ENCODE data around the gene ACTG2.
"Not testable (repeated sequence)": the region's sequence is repeated elsewhere in the genome, so short reads cannot be mapped to it uniquely, and the experiment has no call there.

ACTG2 gene

GRCh38 chr2:73892631-73893329 is at the start of gene ACTG2:
TSS of gene ACTG2 (plus strand) at chr2:73893008. CDS start at chr2:73901312, 8,304 bp downstream.
- no peak for DNase-seq (ENCODE audit: low read depth in 1 of 2, low spot score in 1 of 2)

DNA sequence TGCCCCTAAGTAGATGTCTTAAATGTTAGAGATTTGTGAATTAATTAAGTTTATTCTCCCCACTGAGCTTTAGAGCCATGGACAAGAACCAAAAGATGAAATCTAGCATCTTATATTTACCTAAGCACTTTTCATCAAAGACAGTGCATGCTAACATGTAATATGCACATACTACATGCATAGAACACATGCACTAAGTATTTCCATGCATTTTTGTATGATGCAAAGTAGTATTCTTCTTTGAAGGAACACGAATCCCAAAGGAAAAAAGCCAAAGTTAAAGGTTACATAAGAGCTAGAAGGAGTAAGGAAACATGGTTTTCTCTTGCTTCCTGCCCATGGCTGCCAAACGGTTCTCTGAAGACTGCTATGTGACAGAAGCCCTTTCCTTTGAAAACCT is 48.7 kb upstream of the ACTG2 start:
- DNase-seq (ENCODE audit: low read depth in 1 of 2, low spot score in 1 of 2) = no peak

GRCh38 chr2:73850009-73850408 is 42.8 kb upstream of the ACTG2 start:
- DNase-seq (ENCODE audit: low read depth in 1 of 2, low spot score in 1 of 2) = no peak

GRCh38 chr2:73851274-73851673 is 41.5 kb upstream of the ACTG2 start:
- no peak for DNase-seq (ENCODE audit: low read depth in 1 of 2, low spot score in 1 of 2)

GRCh38 chr2:73852020-73852419 is 40.8 kb upstream of the ACTG2 start:
- no peak for DNase-seq (ENCODE audit: low read depth in 1 of 2, low spot score in 1 of 2)

DNA sequence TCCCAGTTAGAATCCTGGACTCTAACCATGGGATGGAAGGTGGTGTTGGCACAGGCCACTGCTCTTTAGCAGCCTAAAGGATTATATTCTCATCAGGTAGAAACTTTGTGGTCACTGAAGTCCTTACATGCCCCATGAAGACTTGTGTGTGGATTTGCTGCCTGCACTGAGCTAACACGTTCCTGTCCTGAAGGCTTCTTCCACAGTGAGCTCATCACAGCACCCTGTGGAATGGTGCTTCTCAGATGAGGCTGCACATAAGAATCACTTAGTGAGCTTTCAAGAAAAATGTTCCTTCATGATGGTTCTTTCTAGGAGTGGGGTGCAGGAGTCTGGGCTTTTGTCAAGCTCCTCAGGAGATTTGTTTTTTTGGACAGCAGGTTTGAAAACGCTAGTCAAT is 37.3 kb upstream of the ACTG2 start:
- DNase-seq (ENCODE audit: low read depth in 1 of 2, low spot score in 1 of 2) = no peak

- DNase-seq (ENCODE audit: low read depth in 1 of 2, low spot score in 1 of 2) = no peak
These were observed 36.6 kb upstream of the ACTG2 start for GRCh38 chr2:73856214-73856613.

- DNase-seq (ENCODE audit: low read depth in 1 of 2, low spot score in 1 of 2) = peak; percentile 7 to 30
These were observed 32.9 kb upstream of the ACTG2 start for GRCh38 chr2:73859721-73860586.

GRCh38 chr2:73862987-73863386 is 29.8 kb upstream of the ACTG2 start:
- DNase-seq (ENCODE audit: low read depth in 1 of 2, low spot score in 1 of 2) = no peak

DNA sequence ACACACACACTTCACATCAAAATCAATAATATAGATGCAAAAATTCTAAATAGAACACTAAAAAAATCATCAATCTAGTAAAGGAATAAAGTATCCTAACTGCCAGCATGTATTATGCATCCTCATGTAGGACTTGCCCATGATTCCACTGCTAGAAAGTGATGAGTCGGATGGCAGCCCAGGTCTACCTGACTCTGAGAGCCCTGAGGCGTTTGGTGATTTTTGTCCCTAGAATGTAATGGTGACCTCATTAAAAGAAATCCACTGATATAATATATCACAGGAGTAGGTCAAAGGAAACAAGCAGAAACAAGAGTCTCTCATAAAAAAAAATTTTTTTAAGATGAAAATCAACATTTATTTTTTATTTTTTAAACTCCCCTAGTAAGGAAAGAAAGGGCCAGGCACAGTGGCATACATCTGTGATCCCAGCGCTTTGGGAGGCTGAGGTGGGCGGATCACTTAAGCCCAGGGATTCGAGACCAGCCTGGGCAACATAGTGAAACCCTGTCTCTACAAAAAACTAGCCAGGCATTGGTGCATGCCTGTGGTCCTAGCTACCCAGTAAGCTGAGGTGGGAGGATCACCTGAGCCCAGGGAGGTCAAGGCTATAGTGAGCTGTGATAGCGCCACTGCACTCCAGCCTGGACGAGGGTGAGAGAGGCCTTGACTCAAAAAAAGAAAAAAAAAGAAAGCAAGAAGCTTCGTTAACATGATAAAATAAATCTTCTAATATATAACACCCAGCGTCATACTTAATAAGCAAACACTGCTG is 24.4 kb upstream of the ACTG2 start:
- DNase-seq (ENCODE audit: low read depth in 1 of 2, low spot score in 1 of 2) = no peak

- no peak for DNase-seq (ENCODE audit: low read depth in 1 of 2, low spot score in 1 of 2)
These were observed 22.7 kb upstream of the ACTG2 start for GRCh38 chr2:73870084-73870483.

DNA sequence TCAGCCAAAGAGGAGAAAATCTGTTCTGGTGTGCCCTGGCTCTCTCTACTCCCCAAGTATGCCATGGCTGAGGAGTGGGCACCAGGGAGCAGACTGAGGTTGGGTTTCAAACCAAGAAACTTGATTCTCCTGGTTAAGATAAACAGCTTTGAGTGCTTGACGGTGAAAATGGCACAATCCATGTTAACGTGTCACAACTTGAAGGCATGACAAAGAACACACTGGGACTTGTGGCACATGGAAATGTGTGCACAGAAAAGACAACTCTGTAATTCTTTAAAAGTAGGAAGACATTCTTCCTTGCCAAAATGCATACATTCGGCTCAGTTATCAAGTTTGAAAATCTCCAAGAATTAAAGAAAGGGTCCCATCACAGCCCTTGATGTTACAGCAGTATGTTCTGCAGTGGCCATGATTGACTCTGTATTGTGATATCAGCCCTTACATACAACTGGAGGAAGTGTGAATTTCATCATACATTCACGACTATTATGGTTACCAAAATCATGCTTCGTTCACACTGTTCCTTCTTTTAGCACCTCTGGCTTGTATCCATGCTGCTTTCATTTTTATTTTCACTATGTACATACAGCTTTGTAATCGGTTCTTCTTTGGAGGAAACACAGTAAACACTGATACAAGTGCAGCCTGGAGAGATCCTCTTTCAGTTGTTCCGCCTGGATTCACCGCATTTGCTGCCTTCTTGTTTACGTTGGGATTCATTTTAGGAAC is 15.6 kb upstream of the ACTG2 start:
- DNase-seq (ENCODE audit: low read depth in 1 of 2, low spot score in 1 of 2) = no peak

GRCh38 chr2:73877984-73878383 is 14.8 kb upstream of the ACTG2 start:
- DNase-seq (ENCODE audit: low read depth in 1 of 2, low spot score in 1 of 2) = not testable (repeated sequence)

DNA sequence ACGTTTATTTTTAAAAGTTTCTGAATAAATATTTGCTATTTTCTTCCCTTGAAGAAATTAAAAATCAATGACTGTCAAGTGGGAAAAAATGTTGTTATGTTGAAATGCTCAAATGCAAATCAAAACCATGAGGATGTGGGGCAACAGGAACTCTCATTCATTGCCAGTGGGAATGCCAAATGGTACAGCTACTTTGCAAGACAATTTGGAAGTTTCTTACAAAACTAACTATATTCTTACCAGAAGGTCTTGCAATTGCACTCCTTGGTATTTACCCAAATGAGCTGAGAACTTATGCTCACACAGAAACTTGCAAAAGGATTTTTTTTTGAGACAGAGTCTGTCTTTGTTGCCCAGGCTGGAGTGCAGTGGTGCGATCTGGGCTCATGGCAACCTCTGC is 7.4 kb upstream of the ACTG2 start:
- DNase-seq (ENCODE audit: low read depth in 1 of 2, low spot score in 1 of 2) = no peak

DNA sequence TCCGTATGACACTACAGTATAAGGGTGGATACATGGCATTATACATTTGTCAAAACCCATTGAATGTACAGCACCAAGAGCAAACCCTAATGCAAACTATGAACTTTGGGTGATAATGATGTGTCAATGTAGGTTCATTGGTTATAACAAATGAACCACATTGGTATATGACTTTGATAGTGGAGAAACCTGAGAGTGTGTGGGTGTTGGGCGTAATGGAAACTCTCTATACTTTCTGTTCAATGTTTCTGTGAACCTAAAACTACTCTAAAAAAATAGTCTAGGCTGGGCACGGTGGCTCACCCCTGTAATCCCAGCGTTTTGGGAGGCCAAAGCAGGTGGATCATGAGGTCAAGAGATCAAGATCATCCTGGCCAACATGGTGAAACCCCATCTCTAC is 6.5 kb upstream of the ACTG2 start:
- DNase-seq (ENCODE audit: low read depth in 1 of 2, low spot score in 1 of 2) = peak in 1 of 2 donors; percentile 66

DNA sequence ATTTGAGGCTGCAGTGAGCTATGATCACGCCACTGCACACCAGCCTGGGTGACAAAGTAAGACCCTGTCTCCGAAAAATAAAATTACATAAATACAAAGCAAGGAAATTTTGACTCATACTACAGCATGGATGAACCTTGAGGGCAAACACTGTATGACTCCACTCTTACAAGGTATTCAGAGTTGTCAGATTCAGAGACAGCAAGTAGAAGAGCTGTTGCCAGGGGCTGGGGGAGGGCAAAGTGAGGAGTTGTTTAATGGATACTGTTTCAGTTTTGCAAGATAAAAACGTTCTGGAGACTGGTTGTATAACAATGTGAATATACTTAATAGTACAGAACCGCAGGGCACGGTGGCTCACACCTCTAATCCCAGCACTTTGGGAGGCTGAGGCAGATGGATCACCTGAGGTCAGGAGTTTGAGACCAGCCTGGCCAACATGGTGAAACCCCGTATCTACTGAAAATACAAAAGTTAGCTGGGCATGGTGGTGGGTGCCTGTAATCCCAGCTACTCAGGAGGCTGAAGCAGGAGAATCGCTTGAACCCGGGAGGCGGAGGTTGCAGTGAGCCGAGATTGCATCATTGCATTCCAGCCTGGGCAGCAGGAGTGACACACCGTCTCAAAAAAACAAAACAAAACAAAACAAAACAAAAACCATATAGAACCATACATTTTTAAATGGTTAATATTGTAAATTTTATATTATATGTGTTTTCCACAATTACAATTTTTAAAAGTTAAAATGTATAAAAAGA is 5.0 kb upstream of the ACTG2 start:
- not testable (repeated sequence) for DNase-seq (ENCODE audit: low read depth in 1 of 2, low spot score in 1 of 2)

GRCh38 chr2:73888388-73888787 is 4.4 kb upstream of the ACTG2 start:
- DNase-seq (ENCODE audit: low read depth in 1 of 2, low spot score in 1 of 2) = no peak

DNA sequence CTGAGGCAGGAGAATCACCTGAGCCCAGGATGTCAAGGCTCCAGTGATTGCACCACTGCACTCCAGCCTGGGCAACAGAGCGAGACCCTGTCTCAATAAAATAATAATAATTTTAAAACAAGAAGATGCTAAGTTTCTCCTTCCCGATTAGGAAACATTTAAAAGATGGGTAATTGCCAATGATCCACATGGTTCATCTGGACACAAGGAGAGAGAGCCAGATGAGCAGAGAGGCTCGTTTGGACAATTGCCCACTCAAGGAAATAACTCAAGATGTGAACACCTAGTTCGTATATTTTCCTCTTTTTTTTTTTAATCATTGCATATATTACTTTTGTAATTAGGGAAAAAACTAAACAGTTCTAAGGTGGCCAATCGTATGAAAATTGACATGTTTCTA is 3.6 kb upstream of the ACTG2 start:
- no peak for DNase-seq (ENCODE audit: low read depth in 1 of 2, low spot score in 1 of 2)

- no peak for DNase-seq (ENCODE audit: low read depth in 1 of 2, low spot score in 1 of 2)
These were observed 2.3 kb upstream of the ACTG2 start for GRCh38 chr2:73890301-73891092.

Measured in activated CD4-positive, alpha-beta T cell treated with anti-CD3 and anti-CD28 coated beads, Interleukin-2, amount 50 U/mL, for 24 hours (primary cell).